Effector memory CD4-positive, alpha-beta T cell (primary cell): Measurements from ENCODE around the gene ALG11.

ENCODE experiments used
- DNase-seq, 3 donors: peaks; one replicate each; pipeline ENCODE4 v3.0.0-alpha.2; 2020
- H3K27ac ChIP-seq: 2 replicates; pipeline ENCODE4 v1.7.0; 2013; ENCODE audit warnings: mild to moderate bottlenecking, low read length, moderate library complexity; ENCODE audit not compliant: insufficient read depth, poor library complexity, severe bottlenecking
- H3K27me3 ChIP-seq: replicated peaks from 2 replicates; pipeline ENCODE4 v1.7.0; 2013; ENCODE audit warnings: mild to moderate bottlenecking, low read length; ENCODE audit not compliant: insufficient read depth, control insufficient read depth, poor library complexity, severe bottlenecking
- H3K36me3 ChIP-seq: 2 replicates; pipeline ENCODE4 v1.7.0; 2013; ENCODE audit warnings: mild to moderate bottlenecking, low read length, moderate library complexity; ENCODE audit not compliant: control insufficient read depth, insufficient read depth
- H3K4me1 ChIP-seq: 2 replicates; pipeline ENCODE4 v1.7.0; 2013; ENCODE audit warnings: low read length, mild to moderate bottlenecking; ENCODE audit not compliant: control insufficient read depth, insufficient read depth, poor library complexity, severe bottlenecking
- H3K4me3 ChIP-seq: 2 replicates; pipeline ENCODE4 v1.7.0; 2013; ENCODE audit warnings: low read length, low read depth, mild to moderate bottlenecking; ENCODE audit not compliant: insufficient read depth, poor library complexity, severe bottlenecking
- H3K9me3 ChIP-seq: 2 replicates; pipeline ENCODE4 v1.7.0; 2013; ENCODE audit warnings: mild to moderate bottlenecking, low read length, moderate library complexity; ENCODE audit not compliant: control insufficient read depth

Gene ALG11

GRCh38 chr13:51997641-51998330, 14.4 kb upstream of the ALG11 start:
- Histone ChIP-seq H3K27ac (no peak overlapping the region), H3K4me3 (no peak overlapping the region), H3K9me3 (no peaks in the 10 kb centered on the region), H3K27me3 (no peaks in the 10 kb centered on the region), H3K4me1 (no peaks in the 10 kb centered on the region), H3K36me3 (no peaks in the 10 kb centered on the region)
- DNase-seq, result no peak

- H3K27me3 ChIP-seq, result no peaks in the 10 kb centered on the region
- H3K27ac ChIP-seq, result no peak overlapping the region
- H3K4me3 ChIP-seq, result no peak overlapping the region
- no peak for DNase-seq
- H3K9me3 ChIP-seq, result no peaks in the 10 kb centered on the region
- no peaks in the 10 kb centered on the region for H3K4me1 ChIP-seq
- H3K36me3 ChIP-seq, result no peaks in the 10 kb centered on the region
Observed at GRCh38 chr13:51998723-51999509, 13.3 kb upstream of the ALG11 start.

GRCh38 chr13:51999510-51999911, 12.7 kb upstream of the ALG11 start:
- no peak overlapping the region for H3K27ac ChIP-seq
- no peak overlapping the region for H3K4me3 ChIP-seq
- H3K9me3 ChIP-seq, result no peaks in the 10 kb centered on the region
- no peak for DNase-seq
- H3K4me1 ChIP-seq, result no peaks in the 10 kb centered on the region
- no peaks in the 10 kb centered on the region for H3K27me3 ChIP-seq
- no peaks in the 10 kb centered on the region for H3K36me3 ChIP-seq

DNA sequence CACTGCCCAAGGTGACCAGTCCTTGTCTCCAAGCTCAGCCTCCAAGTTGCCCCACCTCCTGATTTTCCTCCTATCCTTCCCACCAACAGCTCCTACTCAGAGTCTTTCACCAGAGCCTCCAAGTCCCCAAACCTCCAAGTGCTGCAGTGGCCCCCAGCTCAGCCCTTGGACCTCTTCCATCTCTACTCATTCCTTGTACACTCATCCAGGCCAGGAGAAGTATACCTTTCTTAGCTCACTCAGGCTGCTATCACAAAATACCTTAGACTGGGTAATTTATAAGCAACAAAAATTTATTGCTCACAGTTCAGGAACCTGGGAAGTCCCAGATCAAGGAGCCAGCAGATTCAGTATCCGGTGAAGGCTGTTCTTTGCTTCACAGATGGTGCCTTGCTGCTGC, 12.3 kb upstream of the ALG11 start:
- Histone ChIP-seq H3K27ac (no peak overlapping the region), H3K27me3 (no peaks in the 10 kb centered on the region), H3K4me3 (no peak overlapping the region), H3K36me3 (no peaks in the 10 kb centered on the region), H3K9me3 (no peaks in the 10 kb centered on the region), H3K4me1 (no peaks in the 10 kb centered on the region)
- DNase-seq, result no peak

- no peaks in the 10 kb centered on the region for H3K36me3 ChIP-seq
- H3K4me3 ChIP-seq, result no peak overlapping the region
- no peak for DNase-seq
- H3K27ac ChIP-seq, result no peak overlapping the region
- H3K9me3 ChIP-seq, result no peaks in the 10 kb centered on the region
- H3K4me1 ChIP-seq, result no peaks in the 10 kb centered on the region
- H3K27me3 ChIP-seq, result no peaks in the 10 kb centered on the region
Observed at GRCh38 chr13:52001120-52001731, 11.0 kb upstream of the ALG11 start.

DNA sequence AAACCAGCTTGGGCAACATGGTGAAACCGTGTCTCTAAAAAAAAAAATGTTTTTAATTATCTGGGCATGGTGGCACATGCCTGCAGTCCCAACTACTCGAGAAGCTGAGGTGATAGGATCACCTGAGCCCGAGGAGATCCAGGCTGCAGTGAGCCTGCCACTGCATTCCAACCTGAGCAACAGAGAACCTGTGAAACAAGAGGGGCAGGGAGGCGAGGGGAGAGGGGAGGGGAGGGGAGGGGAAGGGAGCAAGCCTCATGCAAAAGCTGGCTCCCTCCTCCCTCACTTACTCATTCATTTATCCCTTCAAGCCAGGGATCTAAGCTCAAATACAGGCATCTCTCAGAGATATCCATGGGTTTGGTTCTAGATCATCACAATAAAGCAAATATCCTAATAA, 9.8 kb upstream of the ALG11 start:
- no peak overlapping the region for H3K4me3 ChIP-seq
- H3K27me3 ChIP-seq, result no peaks in the 10 kb centered on the region
- no peak overlapping the region for H3K27ac ChIP-seq
- H3K9me3 ChIP-seq, result no peaks in the 10 kb centered on the region
- H3K4me1 ChIP-seq, result no peaks in the 10 kb centered on the region
- DNase-seq, result no peak
- H3K36me3 ChIP-seq, result no peaks in the 10 kb centered on the region

DNA sequence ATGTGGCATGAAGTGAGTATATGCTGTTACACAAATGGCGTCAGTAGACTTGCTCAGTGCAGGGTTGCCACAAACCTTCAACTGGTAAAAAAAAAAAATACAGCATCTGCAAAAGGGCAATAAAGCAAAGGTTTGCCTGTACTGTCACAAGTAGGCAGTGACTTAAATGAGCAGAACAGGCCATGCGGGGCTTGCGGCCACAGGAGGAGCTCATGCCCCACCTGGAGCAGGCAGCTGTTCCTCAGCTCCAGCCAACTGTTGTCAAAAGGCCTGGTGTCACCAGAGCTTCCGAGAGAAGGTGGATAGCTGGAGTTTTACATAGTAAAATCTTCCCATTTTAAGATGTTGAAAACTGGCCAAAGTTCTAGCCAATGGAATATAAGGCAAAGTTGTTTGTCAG, 8.7 kb upstream of the ALG11 start:
- H3K4me3 ChIP-seq, result no peak overlapping the region
- no peak for DNase-seq
- H3K36me3 ChIP-seq, result no peaks in the 10 kb centered on the region
- no peaks in the 10 kb centered on the region for H3K4me1 ChIP-seq
- H3K9me3 ChIP-seq, result no peaks in the 10 kb centered on the region
- H3K27me3 ChIP-seq, result no peaks in the 10 kb centered on the region
- no peak overlapping the region for H3K27ac ChIP-seq

DNA sequence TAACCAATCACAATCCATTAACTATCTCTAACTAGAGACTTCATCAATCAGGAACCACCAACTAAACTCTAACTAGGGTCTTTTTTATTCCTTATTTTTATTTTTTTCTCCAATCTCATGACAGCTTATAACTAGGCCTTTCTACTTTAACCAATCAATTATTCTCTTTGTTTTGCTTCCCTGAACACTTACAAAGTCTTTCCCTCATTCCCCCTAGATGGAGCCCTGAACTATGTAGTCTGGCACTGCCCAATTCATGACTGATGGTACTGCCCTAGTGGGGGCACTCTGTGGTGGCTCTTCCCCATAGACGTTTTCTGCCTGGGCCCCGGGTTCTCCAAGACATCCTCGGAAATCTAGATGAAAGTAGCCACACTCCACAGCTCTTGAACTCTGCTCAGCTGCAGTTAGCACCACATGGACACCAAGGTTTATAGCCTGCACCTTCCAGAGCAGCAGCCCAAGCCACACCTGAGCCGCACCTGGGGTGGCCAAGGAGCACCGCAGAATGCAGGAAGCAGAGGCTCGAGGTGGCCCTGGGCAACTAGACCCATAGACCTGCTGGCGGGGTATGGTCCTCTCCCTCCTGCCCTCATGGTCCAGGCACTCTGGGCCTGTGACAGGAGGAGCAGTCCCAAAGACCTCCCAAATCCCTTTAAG, 7.6 kb upstream of the ALG11 start:
- Histone ChIP-seq H3K9me3 (no peaks in the 10 kb centered on the region), H3K4me1 (no peaks in the 10 kb centered on the region), H3K4me3 (no peak overlapping the region), H3K27ac (no peak overlapping the region), H3K36me3 (no peaks in the 10 kb centered on the region), H3K27me3 (no peaks in the 10 kb centered on the region)
- no peak for DNase-seq

- H3K9me3 ChIP-seq, result no peaks in the 10 kb centered on the region
- no peaks in the 10 kb centered on the region for H3K27me3 ChIP-seq
Observed at GRCh38 chr13:52005841-52006522, 6.2 kb upstream of the ALG11 start.

More at GRCh38 chr13:52005841-52006522, 6.2 kb upstream of the ALG11 start:
- Histone ChIP-seq H3K27ac (no peak overlapping the region), H3K36me3 (no peaks in the 10 kb centered on the region), H3K4me1 (peaks cover 3% of the 10 kb centered on the region), H3K4me3 (no peak overlapping the region)
- DNase-seq, result no peak
